ENCODE results near the gene METTL27.
"Not testable (repeated sequence)": the region's sequence is repeated elsewhere in the genome, so short reads cannot be mapped to it uniquely, and the experiment has no call there.

The METTL27 gene

GRCh38 chr7:73869011-73869798 is 26.9 kb upstream of the METTL27 start:
- DNase-seq (ENCODE audit: low read depth): no peak

GRCh38 chr7:73866446-73866767 is 24.1 kb upstream of the METTL27 start:
- no peak for DNase-seq (ENCODE audit: low read depth)

GRCh38 chr7:73865738-73866445 is 23.6 kb upstream of the METTL27 start:
- DNase-seq (ENCODE audit: low read depth): no peak

- no peak for DNase-seq (ENCODE audit: low read depth)
Observed at GRCh38 chr7:73864981-73865711, 22.8 kb upstream of the METTL27 start.

GRCh38 chr7:73861305-73861704 is 19.0 kb upstream of the METTL27 start:
- DNase-seq (ENCODE audit: low read depth): no peak

GRCh38 chr7:73860859-73861258 is 18.5 kb upstream of the METTL27 start, which contains the start of gene TMEM270:
Gene TMEM270, plus strand, starts transcription at chr7:73861159. Its CDS starts 36 bp downstream, at chr7:73861195.
- DNase-seq (ENCODE audit: low read depth): no peak

- no peak for DNase-seq (ENCODE audit: low read depth)
Observed at GRCh38 chr7:73858807-73859206, 16.5 kb upstream of the METTL27 start.

GRCh38 chr7:73856941-73857340 is 14.6 kb upstream of the METTL27 start:
- DNase-seq (ENCODE audit: low read depth): no peak

- no peak for DNase-seq (ENCODE audit: low read depth)
Observed at GRCh38 chr7:73852500-73852899, 10.2 kb upstream of the METTL27 start.

GRCh38 chr7:73851410-73852338 is 9.4 kb upstream of the METTL27 start:
- no peak for DNase-seq (ENCODE audit: low read depth)

- DNase-seq (ENCODE audit: low read depth): no peak
Observed at GRCh38 chr7:73850781-73851207, 8.5 kb upstream of the METTL27 start.

- no peak for DNase-seq (ENCODE audit: low read depth)
Observed at GRCh38 chr7:73847941-73848723, 5.8 kb upstream of the METTL27 start.

GRCh38 chr7:73845701-73846195 is 3.4 kb upstream of the METTL27 start:
- not testable (repeated sequence) for DNase-seq (ENCODE audit: low read depth)

- no peak for DNase-seq (ENCODE audit: low read depth)
Observed at GRCh38 chr7:73844848-73845460, 2.6 kb upstream of the METTL27 start.

- no peak for DNase-seq (ENCODE audit: low read depth)
Observed at GRCh38 chr7:73844131-73844547, 1.8 kb upstream of the METTL27 start.

GRCh38 chr7:73841689-73842066 is 638 bp downstream of the METTL27 start:
- DNase-seq (ENCODE audit: low read depth): no peak

GRCh38 chr7:73840715-73841379 is 1.5 kb downstream of the METTL27 start:
- DNase-seq (ENCODE audit: low read depth): no peak

- no peak for DNase-seq (ENCODE audit: low read depth)
Observed at GRCh38 chr7:73839743-73840714, 2.3 kb downstream of the METTL27 start.
